Caco-2 (cell line): ENCODE data around the gene SLC25A53. TPM values are rescaled to one million over a fixed set of nuclear protein-coding genes. Genes with fewer than 3 reads are reported as not detected.

ENCODE experiments used
- BruUV-seq: library from RNA; stranded (reverse); fragments of 400-500 nt; replicated peaks from 2 replicates; lab custom pipeline; 2021; lab: Mats Ljungman, UMichigan
- CTCF ChIA-PET: fragments of 300-600 bp; sonication (Branson Sonifier 250); formaldehyde crosslinking; loops from one replicate; lab custom pipeline; 2022; ENCODE audit warnings: antibody characterized with exemption; lab: Charles Lee
- POLR2A ChIA-PET: fragments of 300-600 bp; sonication (Branson Sonifier 250); formaldehyde crosslinking; loops from one replicate; lab custom pipeline; 2022; ENCODE audit warnings: antibody characterized with exemption; lab: Charles Lee
- DNase-seq, 2 experiments: peaks; one replicate each; pipeline versions ENCODE4 v3.0.0 to v3.0.0-alpha.2; 2020 to 2022
- H3K27me3 ChIP-seq: replicated peaks from 2 replicates; pipeline ENCODE4 v1.6.0; 2011; ENCODE audit warnings: low read length; ENCODE audit not compliant: control insufficient read depth, insufficient read depth
- H3K36me3 ChIP-seq: 2 replicates; pipeline ENCODE4 v1.5.1; 2011; ENCODE audit warnings: low read length; ENCODE audit not compliant: control insufficient read depth, insufficient read depth
- H3K4me1 ChIP-seq: fragments of 250-450 bp; sonication (Bioruptor Pico); 2 replicates; pipeline ENCODE4 v1.5.1; 2020; ENCODE audit warnings: mild to moderate bottlenecking
- H3K4me3 ChIP-seq: 2 replicates; pipeline ENCODE4 v1.5.1; 2011; ENCODE audit warnings: low read depth, mild to moderate bottlenecking, control low read depth, low read length
- H3K9me3 ChIP-seq: fragments of 250-450 bp; sonication (Bioruptor Pico); 2 replicates; pipeline ENCODE4 v1.5.1; 2020; ENCODE audit warnings: mild to moderate bottlenecking, moderate library complexity
- H3K27ac Mint-ChIP-seq: one replicate; pipeline ENCODE4 v1.8.0; 2022; ENCODE audit warnings: mixed read lengths; ENCODE audit not compliant: unreplicated experiment
- H3K27me3 Mint-ChIP-seq: one replicate; pipeline ENCODE4 v1.8.0; 2022; ENCODE audit warnings: mixed read lengths; ENCODE audit not compliant: insufficient read depth, unreplicated experiment
- H3K36me3 Mint-ChIP-seq: one replicate; pipeline ENCODE4 v1.8.0; 2022; ENCODE audit warnings: mild to moderate bottlenecking, mixed read lengths; ENCODE audit not compliant: insufficient read depth, unreplicated experiment
- H3K4me1 Mint-ChIP-seq: one replicate; pipeline ENCODE4 v1.8.0; 2022; ENCODE audit warnings: low read depth, mixed read lengths; ENCODE audit not compliant: unreplicated experiment
- H3K4me3 Mint-ChIP-seq: one replicate; pipeline ENCODE4 v1.8.0; 2022; ENCODE audit warnings: mild to moderate bottlenecking, moderate library complexity, mixed read lengths; ENCODE audit not compliant: unreplicated experiment
- H3K9me3 Mint-ChIP-seq: one replicate; pipeline ENCODE4 v1.8.0; 2022; ENCODE audit warnings: mixed read lengths; ENCODE audit not compliant: unreplicated experiment
- intact Hi-C: fragments of 100-400 bp; cut with micrococcal nuclease; formaldehyde crosslinking; loops from one replicate; pipeline ENCODE4 v1.10.0; 2022; ENCODE audit not compliant: unreplicated experiment
- total RNA-seq: library from RNA; stranded (reverse); gene quantifications from 2 replicates; pipeline ENCODE4 v1.2.3, GENCODE V29; 2022
- TF ChIP-seq, protein P1 (sequence below), 2 experiments: fragments of 200-600 bp in 1 of 2; IDR thresholded peaks; 1 replicate in 1 of 2; 2 replicates in 1 of 2; pipeline versions ENCODE4 v1.5.1 to v1.8.0; 2011 to 2022; ENCODE audit warnings: antibody characterized with exemption in 1 of 2, control low read depth in 1 of 2, inconsistent platforms in 1 of 2, low read depth in 1 of 2, low read length in 1 of 2, mild to moderate bottlenecking in 1 of 2, moderate library complexity in 1 of 2; ENCODE audit not compliant: insufficient read depth in 1 of 2, severe bottlenecking in 1 of 2, unreplicated experiment in 1 of 2

SLC25A53 gene
- total RNA-seq, 1 experiment from 2014 or later: 3.2 TPM

DNA sequence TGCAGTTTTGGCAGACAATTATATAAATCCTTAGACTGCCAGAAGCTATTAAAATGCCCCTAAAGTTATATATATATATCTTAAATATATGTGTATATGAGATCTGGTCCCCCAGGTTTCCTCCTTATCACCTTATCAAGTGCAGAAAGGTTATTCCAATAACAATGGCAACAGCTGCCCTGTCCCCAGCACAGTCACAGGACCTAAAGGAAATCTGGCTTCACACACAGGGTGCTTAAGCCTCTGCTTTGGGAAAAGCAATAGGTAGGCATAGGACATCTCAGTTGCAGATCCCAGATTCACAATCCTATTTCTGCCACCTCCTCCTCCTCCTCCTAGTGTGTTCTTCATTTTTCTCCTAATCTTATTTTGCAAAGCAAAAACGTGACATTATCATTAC is 5.8 kb downstream of the SLC25A53 start:
- no peak overlapping the region for H3K4me3 ChIP-seq
- intact Hi-C loops: no loop called here
- TF ChIP-seq, protein P1, sequence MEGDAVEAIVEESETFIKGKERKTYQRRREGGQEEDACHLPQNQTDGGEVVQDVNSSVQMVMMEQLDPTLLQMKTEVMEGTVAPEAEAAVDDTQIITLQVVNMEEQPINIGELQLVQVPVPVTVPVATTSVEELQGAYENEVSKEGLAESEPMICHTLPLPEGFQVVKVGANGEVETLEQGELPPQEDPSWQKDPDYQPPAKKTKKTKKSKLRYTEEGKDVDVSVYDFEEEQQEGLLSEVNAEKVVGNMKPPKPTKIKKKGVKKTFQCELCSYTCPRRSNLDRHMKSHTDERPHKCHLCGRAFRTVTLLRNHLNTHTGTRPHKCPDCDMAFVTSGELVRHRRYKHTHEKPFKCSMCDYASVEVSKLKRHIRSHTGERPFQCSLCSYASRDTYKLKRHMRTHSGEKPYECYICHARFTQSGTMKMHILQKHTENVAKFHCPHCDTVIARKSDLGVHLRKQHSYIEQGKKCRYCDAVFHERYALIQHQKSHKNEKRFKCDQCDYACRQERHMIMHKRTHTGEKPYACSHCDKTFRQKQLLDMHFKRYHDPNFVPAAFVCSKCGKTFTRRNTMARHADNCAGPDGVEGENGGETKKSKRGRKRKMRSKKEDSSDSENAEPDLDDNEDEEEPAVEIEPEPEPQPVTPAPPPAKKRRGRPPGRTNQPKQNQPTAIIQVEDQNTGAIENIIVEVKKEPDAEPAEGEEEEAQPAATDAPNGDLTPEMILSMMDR (IDR thresholded peaks at IDR 0.05; ENCODE audit: insufficient read depth in 1 of 2, low read depth in 1 of 2, low read length in 1 of 2, severe bottlenecking in 1 of 2, unreplicated experiment in 1 of 2): no peak

DNA sequence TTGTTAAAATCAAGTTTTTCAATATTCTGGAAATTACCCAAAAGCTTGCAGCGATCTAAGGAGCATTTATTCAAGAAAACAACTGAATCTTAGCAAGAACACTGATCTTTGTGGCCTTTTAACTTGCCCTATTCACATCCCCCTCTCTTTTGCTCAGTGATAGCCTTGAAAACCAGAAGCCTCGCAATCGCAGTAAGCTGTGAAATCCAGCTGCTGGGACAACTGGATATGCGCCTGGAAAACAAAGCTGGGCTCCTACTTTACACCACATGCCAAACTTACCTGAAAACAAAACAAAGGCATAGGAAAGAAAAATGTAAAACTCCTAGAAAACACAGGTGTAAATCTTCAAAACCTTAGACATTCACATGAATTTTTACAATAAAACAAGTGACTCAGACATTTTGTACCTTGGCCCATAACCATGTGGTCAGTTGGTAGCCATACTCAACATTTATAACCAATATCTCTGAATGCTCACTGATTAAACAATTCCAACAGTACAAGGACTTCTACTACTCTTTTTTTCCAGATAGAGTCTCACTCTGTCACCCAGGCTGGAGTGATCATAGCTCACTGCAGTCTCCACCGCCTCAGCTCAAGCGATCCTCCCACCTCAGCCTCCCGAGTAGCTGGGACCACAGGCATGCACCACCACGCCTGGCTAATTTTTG is 15.6 kb downstream of the SLC25A53 start:
- CTCF ChIA-PET: no interaction called here
- H3K9me3 Mint-ChIP-seq: no peaks in the 10 kb centered on the region
- POLR2A ChIA-PET: no interaction called here
- no peak overlapping the region for H3K4me3 ChIP-seq
- H3K27me3 Mint-ChIP-seq: no peaks in the 10 kb centered on the region
- H3K27ac Mint-ChIP-seq: no peak overlapping the region
- no peaks in the 10 kb centered on the region for H3K36me3 Mint-ChIP-seq
- intact Hi-C loops: no loop called here
- H3K27me3 ChIP-seq: no peaks in the 10 kb centered on the region
- no TSS peak for BruUV-seq
- no peaks in the 10 kb centered on the region for H3K9me3 ChIP-seq
- H3K36me3 ChIP-seq: no peaks in the 10 kb centered on the region
- TF ChIP-seq, protein P1 (IDR thresholded peaks at IDR 0.05; ENCODE audit: insufficient read depth in 1 of 2, low read depth in 1 of 2, low read length in 1 of 2, severe bottlenecking in 1 of 2, unreplicated experiment in 1 of 2): no peak
- no peak for DNase-seq
- no peaks in the 10 kb centered on the region for H3K4me1 ChIP-seq
- no peaks in the 10 kb centered on the region for H3K4me1 Mint-ChIP-seq
- H3K4me3 Mint-ChIP-seq: no peak overlapping the region

More for the DNA sequence above, 5.8 kb downstream of the SLC25A53 start:
- CTCF ChIA-PET: no interaction called here
- Mint-ChIP-seq H3K27me3 (no peaks in the 10 kb centered on the region), H3K9me3 (no peaks in the 10 kb centered on the region), H3K27ac (no peak overlapping the region), H3K36me3 (no peaks in the 10 kb centered on the region), H3K4me3 (no peak overlapping the region), H3K4me1 (no peaks in the 10 kb centered on the region)
- POLR2A ChIA-PET: no interaction called here
- BruUV-seq: no TSS peak
- no peak for DNase-seq
- Histone ChIP-seq H3K36me3 (no peaks in the 10 kb centered on the region), H3K4me1 (no peaks in the 10 kb centered on the region), H3K9me3 (no peaks in the 10 kb centered on the region), H3K27me3 (no peaks in the 10 kb centered on the region)

DNA sequence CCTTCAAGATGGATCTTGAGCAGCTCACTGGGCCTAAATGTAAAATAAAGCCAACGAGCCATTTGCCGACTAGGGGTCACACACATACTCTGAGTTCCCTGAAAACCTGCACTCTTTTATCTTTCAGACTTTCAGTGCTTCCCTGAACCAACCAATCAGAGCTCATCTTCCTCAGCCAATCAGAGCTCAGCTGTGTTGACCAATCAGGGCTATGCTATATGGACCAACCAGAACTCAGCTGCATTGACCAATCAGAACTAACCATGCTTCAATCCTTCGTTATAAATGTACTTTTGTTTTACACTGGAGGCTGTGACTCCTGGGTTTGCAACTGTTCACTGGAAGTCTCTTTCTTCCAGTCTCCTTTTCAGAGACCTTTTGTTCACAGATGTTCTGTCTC is 19.3 kb downstream of the SLC25A53 start:
- Mint-ChIP-seq H3K27me3 (no peaks in the 10 kb centered on the region), H3K27ac (no peak overlapping the region), H3K36me3 (no peaks in the 10 kb centered on the region), H3K4me1 (no peaks in the 10 kb centered on the region), H3K4me3 (no peak overlapping the region), H3K9me3 (no peaks in the 10 kb centered on the region)
- no TSS peak for BruUV-seq
- CTCF ChIA-PET: interaction anchor here (0.6 kb wide), 1 partner anchor 194 kb away, joined by 3 read pairs; no protein-coding TSS in a partner anchor
- peak; percentile 4 to 32 for DNase-seq
- Histone ChIP-seq H3K36me3 (no peaks in the 10 kb centered on the region), H3K27me3 (no peaks in the 10 kb centered on the region), H3K4me3 (no peak overlapping the region), H3K4me1 (no peaks in the 10 kb centered on the region), H3K9me3 (no peaks in the 10 kb centered on the region)
- TF ChIP-seq, protein P1 (IDR thresholded peaks at IDR 0.05; ENCODE audit: insufficient read depth in 1 of 2, low read depth in 1 of 2, low read length in 1 of 2, severe bottlenecking in 1 of 2, unreplicated experiment in 1 of 2): no peak
- intact Hi-C loops: loop anchor here (2.0 kb wide), 1 partner anchor 219 kb away; no protein-coding TSS in a partner anchor
- POLR2A ChIA-PET: no interaction called here
